NOMO-1 treated with dmso at 0.1 percent for 144 hours (cell line): ENCODE data around the gene C16orf96.

Source experiments
- DNase-seq: peaks from one replicate; lab custom pipeline; 2025; ENCODE audit not compliant: unreplicated experiment; lab: John Stamatoyannopoulos, UW

The C16orf96 gene

GRCh38 chr16:4525069-4525468 is 31.1 kb upstream of the C16orf96 start:
- DNase-seq, result no peak

DNA sequence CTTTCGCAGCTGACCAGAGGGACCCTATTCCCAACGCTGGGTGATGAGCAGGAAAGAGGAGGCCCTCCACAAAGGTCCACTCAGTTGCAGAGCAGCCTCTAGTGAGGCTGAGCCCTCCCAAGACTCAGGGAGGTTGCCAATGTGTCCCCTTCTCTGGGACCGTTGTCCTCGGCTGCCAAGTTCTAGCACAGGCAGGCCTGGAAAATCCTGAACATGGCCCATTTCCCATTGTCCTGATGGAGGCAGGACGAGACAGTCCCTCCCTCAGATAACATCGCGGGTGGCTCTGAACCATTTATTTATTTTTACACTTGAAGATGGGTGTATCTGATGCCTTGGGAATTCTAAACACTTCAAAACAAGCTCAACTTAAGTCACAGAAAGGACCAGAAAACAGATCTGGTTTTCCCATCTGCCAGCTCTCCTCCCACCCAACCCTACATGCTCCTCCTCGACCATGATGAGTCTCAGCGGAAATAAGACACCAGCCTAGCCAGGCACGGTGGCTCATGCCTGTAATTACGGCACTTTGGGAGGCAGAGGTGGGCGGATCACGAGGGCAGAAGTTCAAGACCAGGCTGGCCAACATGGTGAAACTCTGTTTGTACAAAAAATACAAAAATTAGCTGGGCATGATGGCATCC is 30.4 kb upstream of the C16orf96 start:
- no peak for DNase-seq

- no peak for DNase-seq
Measured at GRCh38 chr16:4529085-4530060, 26.8 kb upstream of the C16orf96 start.

GRCh38 chr16:4531811-4532210 is 24.3 kb upstream of the C16orf96 start:
- no peak for DNase-seq

- no peak for DNase-seq
Measured at GRCh38 chr16:4532238-4532637, 23.9 kb upstream of the C16orf96 start.

- no peak for DNase-seq
Measured at GRCh38 chr16:4533490-4533889, 22.6 kb upstream of the C16orf96 start.

- DNase-seq, result no peak
Measured at GRCh38 chr16:4534151-4534790, 21.9 kb upstream of the C16orf96 start.

DNA sequence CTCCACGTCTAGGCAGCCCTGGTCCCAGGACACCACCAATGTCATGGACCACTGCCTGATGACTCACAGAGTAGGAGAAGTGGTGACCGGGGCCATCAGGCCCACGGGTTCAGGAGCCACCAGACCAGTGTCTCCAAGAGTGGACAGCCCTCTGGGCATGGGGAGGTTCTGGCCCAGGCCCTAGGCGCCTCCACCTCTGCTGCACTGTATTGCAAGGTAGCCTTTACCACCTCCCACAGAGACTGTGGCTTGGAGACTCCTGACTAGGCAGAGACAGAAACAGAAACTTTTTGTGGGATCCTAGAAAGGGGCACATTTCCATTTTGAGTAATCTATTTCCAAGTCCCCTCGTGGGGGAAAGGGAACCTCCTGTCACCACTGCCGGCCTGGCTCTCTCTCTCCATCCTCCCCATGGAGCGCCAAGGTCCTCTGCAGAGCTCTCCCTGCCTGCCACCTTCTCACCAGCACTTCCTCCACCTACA is 20.5 kb upstream of the C16orf96 start:
- DNase-seq, result no peak

DNA sequence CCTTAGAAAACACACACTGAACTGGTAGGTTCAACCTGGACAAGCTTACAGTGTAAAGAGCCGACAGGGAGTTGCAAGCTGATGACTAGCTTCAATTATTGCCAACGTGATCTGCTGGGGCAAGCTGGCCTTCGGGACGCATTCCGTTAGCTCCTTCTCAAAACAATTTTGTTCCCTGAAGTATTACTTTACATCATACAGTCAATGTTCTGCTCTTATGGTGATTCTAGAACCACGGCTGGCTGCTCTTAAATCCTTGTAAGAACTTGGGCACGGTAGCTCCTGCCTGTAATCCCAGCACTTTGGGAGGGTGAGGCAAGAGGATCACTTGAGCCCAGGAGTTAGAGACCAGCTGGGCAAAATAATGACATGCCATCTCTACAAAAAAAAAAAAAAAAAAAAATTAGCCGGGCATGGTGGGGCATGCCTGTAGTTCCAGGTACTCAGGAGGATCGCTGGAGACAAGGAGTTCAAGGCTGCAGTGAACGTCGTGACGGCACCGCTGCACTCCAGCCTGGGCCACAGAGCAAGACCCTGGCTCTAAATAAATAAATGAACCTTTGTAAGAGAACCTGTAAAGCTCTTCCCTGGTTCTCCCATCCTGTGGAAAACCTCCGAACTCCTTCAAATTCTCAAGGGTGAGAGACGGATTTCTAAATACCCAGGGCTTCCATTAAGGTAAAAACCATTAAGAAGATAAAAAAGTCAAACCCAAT is 19.6 kb upstream of the C16orf96 start:
- no peak for DNase-seq

DNA sequence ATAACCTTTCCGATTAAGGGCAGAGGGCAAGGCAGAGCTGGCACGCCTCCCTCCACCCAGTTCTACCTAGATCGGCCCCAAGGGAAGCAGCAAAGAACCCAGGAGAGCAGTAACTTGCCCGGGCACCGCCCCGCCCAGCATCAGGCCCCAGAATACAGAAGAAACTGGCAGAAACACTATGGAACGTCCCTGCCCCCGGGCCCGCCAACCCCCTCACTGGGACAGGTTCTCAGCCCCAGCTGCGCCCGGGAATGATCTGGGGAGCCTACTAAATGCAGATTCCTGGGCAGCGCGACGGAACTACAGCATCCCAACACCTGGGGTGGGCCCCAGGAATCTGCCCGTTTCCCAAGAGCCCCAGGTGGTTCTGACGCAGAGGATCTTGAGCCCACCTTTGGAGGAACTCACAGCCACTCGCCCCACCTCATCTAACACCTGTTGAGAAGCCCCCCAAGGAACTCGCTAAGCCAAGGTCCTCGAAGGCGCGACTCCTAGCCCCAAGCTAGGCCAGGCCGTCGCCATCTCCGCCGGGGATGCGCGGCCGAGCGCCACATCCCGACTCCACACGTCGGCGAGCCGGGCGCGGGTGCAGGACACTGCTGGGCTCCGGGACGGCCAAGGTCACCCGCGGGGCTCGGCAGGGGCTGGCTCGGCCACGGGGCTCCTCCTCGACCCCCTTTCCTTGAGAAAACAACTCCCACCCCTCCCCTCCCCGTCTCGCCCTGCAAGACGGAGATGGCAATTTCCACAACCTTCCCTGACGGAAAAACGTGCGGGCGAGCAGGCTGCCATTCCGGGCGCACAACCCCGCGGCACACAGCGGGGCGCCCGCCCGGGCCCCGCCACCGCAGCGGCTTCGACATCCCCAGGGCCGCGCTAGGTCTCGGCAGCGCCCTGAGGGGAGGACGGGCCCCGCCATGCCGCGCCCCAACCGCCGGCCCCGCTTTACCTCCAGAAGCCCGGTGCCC is 18.5 kb upstream of the C16orf96 start:
- no peak for DNase-seq

DNA sequence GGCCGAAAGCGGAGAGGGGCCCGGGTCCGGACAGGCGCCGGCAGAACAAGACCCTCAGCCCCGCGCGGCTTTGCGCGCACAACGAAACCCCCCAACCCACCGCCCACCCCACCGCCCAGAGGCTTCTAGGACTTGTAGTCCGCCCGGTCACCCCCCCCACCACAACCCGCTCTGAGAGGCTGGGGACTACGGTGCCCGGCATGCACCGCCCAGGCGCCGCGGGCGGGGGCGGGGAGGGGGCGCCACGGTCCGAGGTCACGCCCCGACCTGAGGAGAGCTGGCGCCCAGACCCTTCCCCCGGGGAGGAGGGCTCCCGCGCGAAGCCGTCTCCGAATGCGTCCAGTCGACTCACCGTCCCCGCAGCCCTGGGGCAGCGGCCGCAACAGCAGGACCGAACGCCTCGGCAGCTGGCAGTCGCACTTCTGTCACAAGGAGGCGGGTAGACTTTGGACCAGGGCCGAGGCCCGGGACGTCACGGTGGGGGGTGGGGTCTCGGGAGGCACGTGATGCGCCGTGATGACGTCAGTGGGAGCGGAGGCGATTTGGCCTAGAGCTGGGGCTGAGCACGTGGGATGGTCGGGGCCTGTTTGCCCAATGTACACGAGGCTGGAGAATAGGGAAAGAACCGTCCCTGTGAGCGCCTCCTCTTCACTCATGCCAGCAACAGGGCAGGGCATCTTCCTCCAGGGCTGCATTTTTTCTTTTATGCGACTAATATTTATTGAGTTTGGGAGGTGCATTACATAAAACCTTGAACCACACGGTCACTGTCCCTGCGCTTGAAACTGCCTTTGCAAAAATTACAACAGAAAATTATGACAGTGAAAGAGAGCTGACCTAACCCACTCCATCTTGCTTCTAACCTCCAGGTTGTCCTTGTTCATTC is 17.5 kb upstream of the C16orf96 start, which contains the start of gene CDIP1:
TSS of gene CDIP1 (minus strand) at position 424 of the 886 bp plus-strand sequence. CDS start 24,643 bp downstream, outside the sequence.
- DNase-seq, result peak; percentile 87

DNA sequence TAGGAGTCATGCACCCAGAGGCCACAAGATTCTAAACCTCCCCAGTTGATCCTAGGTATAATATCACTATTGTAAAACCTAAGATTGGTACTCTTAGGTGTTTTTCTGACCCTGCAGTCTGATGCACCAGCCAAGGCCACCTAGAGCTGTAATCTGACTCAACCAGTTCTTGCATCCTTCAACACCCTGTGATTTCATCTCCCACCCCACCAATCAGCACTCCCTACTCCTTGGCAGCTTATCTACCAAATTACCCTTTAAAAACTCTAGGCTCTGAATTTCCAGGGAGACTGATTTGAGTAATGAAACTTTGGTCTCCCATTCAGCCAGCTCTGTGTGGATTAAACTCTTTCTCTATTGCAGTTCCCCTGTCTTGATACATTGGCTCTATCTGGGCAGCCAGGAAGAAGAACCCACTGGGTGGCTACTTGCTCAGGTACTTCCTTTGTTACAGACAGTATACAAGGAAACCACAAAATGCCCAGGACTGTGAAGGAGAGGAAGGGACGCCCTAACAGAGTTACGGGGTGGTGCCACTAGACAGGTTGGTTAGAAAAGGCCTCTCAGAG is 16.3 kb upstream of the C16orf96 start:
- DNase-seq, result no peak

DNA sequence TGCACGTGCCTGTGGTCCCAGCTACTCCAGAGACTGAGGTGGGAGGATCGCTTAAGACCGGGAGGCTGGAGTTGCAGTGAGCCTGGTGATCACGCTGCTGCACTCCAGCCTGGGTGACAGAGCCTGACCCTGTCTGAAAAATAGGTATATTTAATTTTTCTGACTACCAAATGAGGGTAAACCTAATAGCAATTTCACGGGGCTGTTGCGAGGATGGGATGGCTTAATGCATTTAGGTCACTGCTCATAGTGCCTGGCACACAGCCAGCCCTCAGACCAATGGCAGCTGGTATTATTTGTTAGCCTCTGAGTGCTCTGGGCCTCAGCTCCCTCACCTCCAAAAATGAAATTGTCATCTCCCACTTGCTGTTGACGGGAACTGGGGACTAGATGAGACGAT is 11.7 kb upstream of the C16orf96 start:
- DNase-seq, result no peak

DNA sequence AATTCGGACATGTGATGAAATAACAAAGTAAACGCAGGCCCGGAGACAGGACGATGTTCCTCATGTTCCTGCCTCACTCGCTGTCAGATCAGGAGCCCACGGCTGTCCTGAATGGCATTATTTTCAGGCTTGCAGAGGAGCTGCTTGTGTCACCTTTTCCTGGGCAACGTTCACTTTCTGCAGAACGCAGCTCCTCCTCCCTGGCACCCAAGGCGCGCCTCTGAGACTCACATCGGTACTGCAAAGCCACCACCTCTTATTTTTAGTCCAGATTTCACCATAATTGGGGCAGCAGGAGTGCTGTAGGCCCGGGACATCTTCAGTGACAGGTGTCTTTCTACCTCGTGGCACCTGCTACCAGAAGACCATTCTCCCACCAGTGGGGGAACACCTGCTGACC is 8.0 kb upstream of the C16orf96 start:
- no peak for DNase-seq

- DNase-seq, result no peak
Measured at GRCh38 chr16:4550591-4550990, 5.5 kb upstream of the C16orf96 start.

DNA sequence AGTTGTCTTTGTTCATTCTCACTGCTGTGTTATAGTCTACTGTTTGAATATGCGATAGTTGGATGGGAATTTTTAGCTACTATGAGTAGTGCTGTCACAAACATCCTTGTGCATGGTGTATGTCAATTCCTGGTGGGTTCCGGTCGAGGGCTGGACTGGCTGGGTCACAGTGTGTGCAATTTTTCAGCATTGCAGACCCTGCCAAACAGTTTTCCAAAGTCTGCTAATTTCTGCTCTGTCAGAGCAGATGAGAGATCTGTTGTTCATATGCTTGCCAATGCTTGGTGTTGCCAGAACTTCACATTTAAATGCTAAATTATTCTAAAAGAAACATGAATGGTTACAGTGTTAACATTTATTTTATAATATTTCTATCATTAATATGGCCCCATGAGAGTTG is 3.6 kb upstream of the C16orf96 start:
- DNase-seq, result no peak

GRCh38 chr16:4556580-4556979 is 440 bp downstream of the C16orf96 start:
- DNase-seq, result no peak

DNA sequence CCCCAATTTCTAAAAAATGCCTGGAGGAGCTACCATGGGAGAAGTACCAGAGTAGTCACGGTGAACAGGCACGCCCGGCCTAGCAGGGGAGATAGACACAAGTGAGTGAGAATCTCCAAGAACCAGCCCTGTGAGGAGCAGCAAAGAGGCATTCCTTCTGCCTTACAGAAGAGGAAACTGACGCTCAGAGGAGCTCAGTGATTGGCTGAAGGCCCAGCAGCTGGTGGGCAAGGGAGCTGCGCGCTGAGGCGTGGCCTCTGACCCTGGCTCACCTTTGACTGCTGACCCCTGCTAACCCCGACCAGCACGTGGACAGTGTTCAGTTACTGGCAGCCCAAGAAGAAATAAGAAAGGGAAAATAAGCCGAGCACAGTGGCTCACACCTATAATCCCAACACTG is 1.8 kb downstream of the C16orf96 start:
- DNase-seq, result no peak
